Measurements from ENCODE around the gene SORBS1. TPM values are rescaled to one million over a fixed set of nuclear protein-coding genes. Genes with fewer than 3 reads are reported as not detected.

SORBS1 gene
- total RNA-seq, 6 experiments from 2014 or later: 0.05 to 0.26 (median 0.18) TPM

GRCh38 chr10:95545981-95546380, 15.2 kb downstream of the SORBS1 start:
- no peaks in the 10 kb centered on the region for H3K9me3 Mint-ChIP-seq
- no peak overlapping the region for H3K4me3 Mint-ChIP-seq
- H3K27ac Mint-ChIP-seq: no peak overlapping the region
- H3K4me1 Mint-ChIP-seq (ENCODE audit: low read depth): no peaks in the 10 kb centered on the region
- DNase-seq: no peak
- no peaks in the 10 kb centered on the region for H3K36me3 Mint-ChIP-seq (ENCODE audit: low read depth)
- H3K27me3 Mint-ChIP-seq (ENCODE audit: insufficient read depth): peaks cover 9% of the 10 kb centered on the region
- TF ChIP-seq CTCF (IDR thresholded peaks at IDR 0.05): no peak

DNA sequence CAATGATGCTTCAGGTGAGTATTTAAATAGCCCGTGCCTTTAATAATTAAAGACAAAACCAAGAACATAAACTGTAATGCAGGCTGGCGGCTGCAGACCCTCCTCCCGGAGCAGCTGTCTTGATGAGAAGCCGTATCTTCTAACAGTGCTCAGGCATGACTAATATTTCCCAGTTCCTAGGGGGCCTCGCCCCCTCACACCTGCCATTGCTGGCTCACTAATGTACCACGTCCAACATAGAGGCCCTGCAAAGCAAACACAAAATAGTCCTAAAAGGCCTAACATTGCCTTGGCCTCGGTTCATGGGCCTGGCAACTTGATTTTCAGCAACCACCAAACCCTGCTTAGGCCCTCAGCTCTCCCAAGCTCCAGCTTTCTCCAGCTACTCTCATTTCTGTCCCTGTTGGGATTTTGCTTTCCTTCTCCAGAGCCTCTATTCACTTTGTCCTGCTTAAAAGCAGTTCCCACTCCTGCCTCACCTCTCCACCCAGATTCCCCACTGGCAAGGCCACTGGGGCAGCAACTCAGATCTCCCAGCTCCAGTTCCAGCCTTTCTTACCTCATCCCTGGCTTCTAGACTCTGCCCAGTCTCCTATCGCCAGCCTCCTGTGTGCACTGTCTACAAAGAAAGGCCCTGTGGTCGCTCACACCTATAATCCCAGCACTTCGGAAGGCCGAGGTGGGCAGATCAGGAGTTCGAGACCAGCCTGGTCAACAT, 16.2 kb downstream of the SORBS1 start:
- no peak overlapping the region for H3K27ac Mint-ChIP-seq
- no peak for DNase-seq

DNA sequence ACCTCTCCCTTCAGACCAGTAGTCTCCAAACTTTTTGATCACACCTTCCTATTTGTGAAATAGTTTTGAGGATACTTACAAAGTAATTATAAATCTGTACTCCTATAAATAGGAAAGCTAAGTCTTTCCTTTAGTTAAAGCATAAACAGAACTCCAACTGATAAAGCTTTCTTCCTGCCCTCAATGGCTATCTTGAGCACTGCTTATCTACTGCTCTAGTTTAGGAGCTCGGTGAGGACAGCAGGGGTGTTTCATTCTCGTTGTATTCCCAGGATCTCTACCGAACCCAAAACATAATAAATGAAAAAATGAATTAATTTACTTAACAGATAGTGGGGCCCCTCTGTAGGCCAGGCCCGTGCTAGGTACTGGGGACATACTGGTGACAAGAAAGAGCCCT, 17.7 kb downstream of the SORBS1 start:
- DNase-seq: no peak
- Mint-ChIP-seq H3K27me3 (ENCODE audit: insufficient read depth) (peaks cover 11% of the 10 kb centered on the region), H3K4me1 (ENCODE audit: low read depth) (no peaks in the 10 kb centered on the region), H3K9me3 (no peaks in the 10 kb centered on the region), H3K27ac (no peak overlapping the region), H3K4me3 (no peak overlapping the region), H3K36me3 (ENCODE audit: low read depth) (no peaks in the 10 kb centered on the region)
- TF ChIP-seq CTCF (IDR thresholded peaks at IDR 0.05): no peak

More for the DNA sequence above, 16.2 kb downstream of the SORBS1 start:
- H3K9me3 Mint-ChIP-seq: no peaks in the 10 kb centered on the region
- H3K4me1 Mint-ChIP-seq (ENCODE audit: low read depth): no peaks in the 10 kb centered on the region
- peaks cover 12% of the 10 kb centered on the region for H3K27me3 Mint-ChIP-seq (ENCODE audit: insufficient read depth)
- no peak overlapping the region for H3K4me3 Mint-ChIP-seq
- H3K36me3 Mint-ChIP-seq (ENCODE audit: low read depth): no peaks in the 10 kb centered on the region
- TF ChIP-seq CTCF (IDR thresholded peaks at IDR 0.05): no peak

- peaks cover 16% of the 10 kb centered on the region for H3K27me3 Mint-ChIP-seq (ENCODE audit: insufficient read depth)
- no peak overlapping the region for H3K4me3 Mint-ChIP-seq
- H3K27ac Mint-ChIP-seq: no peak overlapping the region
- H3K36me3 Mint-ChIP-seq (ENCODE audit: low read depth): no peaks in the 10 kb centered on the region
- TF ChIP-seq CTCF (IDR thresholded peaks at IDR 0.05): no peak
- DNase-seq: no peak
- H3K9me3 Mint-ChIP-seq: no peaks in the 10 kb centered on the region
- no peaks in the 10 kb centered on the region for H3K4me1 Mint-ChIP-seq (ENCODE audit: low read depth)
Measured at GRCh38 chr10:95542761-95543160, 18.4 kb downstream of the SORBS1 start.

DNA sequence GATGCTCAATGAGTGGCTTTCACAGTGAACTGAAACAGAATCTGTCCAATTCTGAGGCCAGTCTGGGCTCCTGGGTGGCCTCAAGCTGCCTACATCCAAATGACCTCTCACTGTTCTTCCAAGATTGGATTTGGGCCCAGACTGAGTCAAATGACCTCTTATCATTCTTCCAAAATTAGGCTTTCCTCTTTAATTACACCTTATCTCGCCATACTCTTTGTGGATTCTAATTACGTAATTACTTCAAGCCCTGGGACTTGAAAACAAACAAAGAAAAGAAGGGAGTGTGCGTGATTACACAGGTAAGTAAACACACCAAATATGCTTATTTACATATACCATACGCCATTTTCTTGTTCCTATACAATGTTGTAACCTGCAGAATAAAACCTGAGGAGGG, 18.8 kb downstream of the SORBS1 start:
- H3K4me1 Mint-ChIP-seq (ENCODE audit: low read depth): no peaks in the 10 kb centered on the region
- peaks cover 17% of the 10 kb centered on the region for H3K27me3 Mint-ChIP-seq (ENCODE audit: insufficient read depth)
- no peak overlapping the region for H3K27ac Mint-ChIP-seq
- DNase-seq: no peak
- H3K4me3 Mint-ChIP-seq: no peak overlapping the region
- no peaks in the 10 kb centered on the region for H3K36me3 Mint-ChIP-seq (ENCODE audit: low read depth)
- TF ChIP-seq CTCF (IDR thresholded peaks at IDR 0.05): no peak
- H3K9me3 Mint-ChIP-seq: no peaks in the 10 kb centered on the region

All from HFFc6 (cell line).